Smooth muscle cell of the brain vasculature (primary cell): Measurements from ENCODE around the gene KIF26A.
"Not testable (repeated sequence)": the region's sequence is repeated elsewhere in the genome, so short reads cannot be mapped to it uniquely, and the experiment has no call there.

Experiments used
- DNase-seq: peaks from one replicate; pipeline ENCODE4 v3.0.0-alpha.2; 2012; ENCODE audit warnings: low read depth, low spot score

The KIF26A gene

DNA sequence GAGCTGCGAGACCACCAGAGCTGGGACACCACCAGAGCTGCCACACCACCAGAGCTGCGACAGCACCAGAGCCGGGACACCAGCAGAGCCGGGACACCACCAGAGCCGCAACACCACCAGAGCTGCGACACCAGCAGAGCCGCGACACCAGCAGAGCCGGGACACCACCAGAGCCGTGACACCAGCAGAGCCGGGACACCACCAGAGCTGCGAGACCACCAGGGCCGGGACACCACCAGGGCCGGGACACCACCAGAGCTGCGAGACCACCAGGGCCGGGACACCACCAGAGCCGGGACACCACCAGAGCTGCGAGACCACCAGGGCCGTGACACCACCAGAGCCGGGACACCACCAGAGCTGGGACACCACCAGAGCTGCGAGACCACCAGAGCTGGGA is 69.9 kb downstream of the KIF26A start:
- DNase-seq = not testable (repeated sequence)

DNA sequence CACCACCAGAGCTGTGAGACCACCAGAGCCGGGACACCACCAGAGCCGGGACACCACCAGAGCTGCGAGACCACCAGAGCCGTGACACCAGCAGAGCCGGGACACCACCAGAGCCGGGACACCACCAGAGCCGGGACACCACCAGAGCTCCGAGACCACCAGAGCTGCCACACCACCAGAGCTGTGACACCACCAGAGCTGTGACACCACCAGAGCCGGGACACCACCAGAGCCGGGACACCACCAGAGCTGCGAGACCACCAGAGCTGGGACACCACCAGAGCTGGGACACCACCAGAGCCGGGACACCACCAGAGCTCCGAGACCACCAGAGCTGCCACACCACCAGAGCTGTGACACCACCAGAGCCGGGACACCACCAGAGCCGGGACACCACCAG is 70.7 kb downstream of the KIF26A start:
- DNase-seq = not testable (repeated sequence)

GRCh38 chr14:104209985-104210816 is 71.8 kb downstream of the KIF26A start:
- DNase-seq = no peak

- DNase-seq = no peak
Observed at GRCh38 chr14:104210817-104211195, 72.4 kb downstream of the KIF26A start.

GRCh38 chr14:104211215-104211614 is 72.8 kb downstream of the KIF26A start:
- DNase-seq = no peak

DNA sequence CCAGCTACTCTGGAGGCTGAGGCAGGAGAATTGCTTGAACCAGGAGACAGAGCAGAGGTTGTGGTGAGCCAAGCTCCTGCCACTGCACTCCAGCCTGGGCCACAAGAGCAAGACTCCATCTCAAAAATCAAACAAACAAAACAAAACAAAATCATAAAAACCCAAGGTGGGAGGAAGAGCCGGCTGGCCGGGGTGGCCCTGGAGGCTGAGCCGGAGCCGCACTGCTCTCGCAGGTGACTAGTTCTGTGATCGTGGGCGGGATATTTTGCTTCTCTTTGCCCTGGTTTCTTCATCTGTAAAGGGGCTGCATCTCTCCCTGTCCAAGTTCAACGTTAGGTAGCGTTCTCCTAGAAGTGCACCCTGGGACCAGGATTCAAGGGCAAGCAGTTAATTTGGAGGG is 73.4 kb downstream of the KIF26A start:
- no peak for DNase-seq

- DNase-seq = no peak
Observed at GRCh38 chr14:104212206-104213095, 74.1 kb downstream of the KIF26A start.

GRCh38 chr14:104213301-104214034 is 75.1 kb downstream of the KIF26A start:
- no peak for DNase-seq

DNA sequence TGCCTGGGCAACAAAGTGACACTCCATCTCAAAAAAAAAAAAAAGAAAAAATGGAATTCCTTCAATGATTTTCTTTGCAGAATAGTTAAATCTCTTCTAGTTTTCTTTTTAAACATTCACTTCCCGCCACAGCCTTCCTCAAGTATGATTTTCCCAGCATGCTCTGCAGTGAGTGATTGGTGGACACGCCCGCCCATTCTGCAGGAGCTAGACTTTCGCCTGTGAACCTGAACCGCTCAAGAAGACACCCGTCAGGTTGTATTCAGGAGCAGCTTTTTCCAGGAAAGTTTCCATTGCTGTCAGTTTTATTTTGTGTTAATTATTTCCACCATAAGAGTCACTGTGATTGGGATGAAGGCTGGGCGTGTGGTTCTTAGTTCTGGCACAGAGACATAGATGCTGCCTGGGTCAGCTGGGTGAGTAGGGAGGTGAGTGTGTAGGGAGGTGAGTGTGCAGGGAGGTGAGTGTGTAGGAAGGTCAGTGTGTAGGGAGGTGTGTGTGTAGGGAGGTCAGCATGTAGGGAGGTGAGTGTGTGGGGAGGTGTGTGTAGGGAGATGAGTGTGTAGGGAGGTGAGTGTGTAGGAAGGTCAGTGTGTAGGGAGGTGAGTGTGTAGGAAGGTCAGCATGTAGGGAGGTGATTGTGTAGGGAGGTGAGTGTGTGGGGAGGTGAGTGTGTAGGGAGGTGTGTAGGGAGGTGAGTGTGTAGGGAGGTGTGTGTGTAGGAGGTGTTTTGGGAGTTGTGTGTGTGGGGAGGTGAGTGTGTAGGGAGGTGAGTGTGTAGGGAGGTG is 76.2 kb downstream of the KIF26A start:
- no peak for DNase-seq

GRCh38 chr14:104215706-104216334 is 77.4 kb downstream of the KIF26A start:
- DNase-seq = no peak

DNA sequence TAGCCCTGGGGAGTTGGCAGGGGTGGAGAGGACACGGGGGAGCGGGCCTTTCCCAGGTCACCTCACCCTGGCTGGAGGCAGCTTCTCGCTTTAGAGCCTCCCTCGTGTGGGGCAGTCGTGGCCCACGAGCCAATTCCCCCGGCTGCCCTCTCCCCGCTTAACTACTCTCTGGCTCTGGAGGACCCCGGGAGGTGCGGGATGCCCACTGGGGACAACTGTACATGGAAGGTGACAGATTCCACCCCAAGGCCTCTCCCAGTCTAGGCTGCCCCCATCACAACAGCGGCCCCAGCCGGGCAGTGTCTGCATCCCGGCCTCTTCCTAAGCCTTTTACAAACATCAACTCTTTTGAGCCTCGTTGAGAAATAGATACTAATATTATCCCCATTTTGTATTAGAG is 78.1 kb downstream of the KIF26A start:
- DNase-seq = no peak

DNA sequence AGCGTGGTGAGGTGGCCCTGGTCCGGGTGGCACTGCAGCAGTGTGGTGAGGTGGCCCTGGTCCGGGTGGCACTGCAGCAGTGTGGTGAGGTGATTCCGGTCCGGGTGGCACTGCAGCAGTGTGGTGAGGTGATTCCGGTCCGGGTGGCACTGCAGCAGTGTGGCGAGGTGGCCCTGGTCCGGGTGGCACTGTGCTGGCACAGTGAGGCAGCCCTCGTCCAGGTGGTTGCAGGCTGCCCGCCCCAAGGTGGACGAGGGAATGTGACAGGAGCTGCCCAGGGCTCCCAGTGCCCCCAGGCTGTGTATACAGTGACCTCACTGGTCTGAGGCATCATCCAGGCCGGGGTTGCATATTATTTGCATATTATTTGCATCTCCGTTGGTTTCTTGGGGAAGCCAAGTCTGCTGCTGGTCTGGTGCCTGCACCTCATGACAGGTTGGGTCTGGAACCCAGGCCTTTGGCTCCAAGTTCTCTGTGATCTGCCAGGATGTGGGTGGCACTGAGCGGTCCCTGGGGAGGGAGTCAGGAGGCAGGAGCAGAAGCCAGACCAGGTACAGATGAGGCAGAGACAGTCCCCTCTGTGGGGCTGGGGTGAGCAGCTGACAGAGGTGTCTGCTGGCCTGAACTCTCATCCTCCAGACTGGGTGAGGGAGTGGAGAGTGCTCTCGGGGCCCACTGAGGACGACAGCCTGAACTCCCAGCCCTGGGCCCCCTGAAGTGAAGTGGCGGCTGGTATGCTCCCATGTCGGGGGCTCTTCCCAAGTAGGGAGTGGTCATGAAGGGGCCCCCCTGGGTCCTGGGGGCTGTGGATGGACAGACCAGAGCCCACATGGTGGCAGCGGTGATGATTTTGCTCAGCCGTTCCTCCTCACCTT is 79.3 kb downstream of the KIF26A start:
- no peak for DNase-seq

- DNase-seq = no peak
Observed at GRCh38 chr14:104218361-104219180, 80.2 kb downstream of the KIF26A start.

- no peak for DNase-seq
Observed at GRCh38 chr14:104219731-104220214, 81.4 kb downstream of the KIF26A start.

GRCh38 chr14:104220215-104221070 is 82.1 kb downstream of the KIF26A start:
- DNase-seq = no peak

DNA sequence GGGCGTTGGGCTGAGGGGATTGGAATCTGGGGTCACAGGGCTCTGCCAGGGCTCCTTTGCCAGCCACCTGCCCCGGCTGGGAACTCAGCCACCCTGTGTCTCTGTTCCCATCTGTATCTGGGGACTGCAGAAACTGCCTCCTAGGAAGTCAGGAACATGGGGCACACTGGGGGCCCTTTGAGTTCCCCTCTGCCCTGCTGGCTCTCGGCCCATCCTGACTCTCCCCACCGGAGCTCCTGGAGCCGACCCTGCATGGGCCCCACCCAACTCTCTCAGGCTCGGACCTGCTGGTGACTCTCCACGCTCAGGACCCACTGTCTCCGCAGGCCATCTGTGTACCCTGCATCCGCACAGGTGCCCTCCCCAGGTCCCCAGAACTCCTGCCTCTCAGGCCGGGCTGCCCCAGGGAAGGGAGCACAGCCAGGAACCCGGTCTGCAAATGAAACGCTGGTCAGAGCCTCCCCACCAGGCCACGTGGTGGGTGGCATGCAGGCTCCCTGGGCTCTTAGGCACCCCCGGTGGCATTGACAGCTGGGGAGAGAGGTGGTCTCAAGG is 82.8 kb downstream of the KIF26A start:
- no peak for DNase-seq

- DNase-seq = no peak
Observed at GRCh38 chr14:104221636-104222369, 83.4 kb downstream of the KIF26A start.
